Tibial nerve (tissue), 3 donors: ENCODE data around the gene SRPK3.

Experiments used
- POLR2A ChIP-seq, 2 donors: fragments of 450-650 bp; IDR thresholded peaks; one replicate each; pipeline ENCODE4 v1.6.1; 2017; ENCODE audit warnings: antibody characterized with exemption in 2 of 2, mild to moderate bottlenecking in 2 of 2, moderate library complexity in 2 of 2
- TF ChIP-seq, protein P1 (sequence below), 5 experiments: fragments of 200-600 bp in 3 of 5; fragments of 450-650 bp in 2 of 5; sonication (generic) in 3 of 5; IDR thresholded peaks; one replicate each; pipeline ENCODE4 v1.5.1; 2016 to 2019; ENCODE audit warnings: antibody characterized with exemption in 5 of 5, mild to moderate bottlenecking in 3 of 5, moderate library complexity in 2 of 5

DNA sequence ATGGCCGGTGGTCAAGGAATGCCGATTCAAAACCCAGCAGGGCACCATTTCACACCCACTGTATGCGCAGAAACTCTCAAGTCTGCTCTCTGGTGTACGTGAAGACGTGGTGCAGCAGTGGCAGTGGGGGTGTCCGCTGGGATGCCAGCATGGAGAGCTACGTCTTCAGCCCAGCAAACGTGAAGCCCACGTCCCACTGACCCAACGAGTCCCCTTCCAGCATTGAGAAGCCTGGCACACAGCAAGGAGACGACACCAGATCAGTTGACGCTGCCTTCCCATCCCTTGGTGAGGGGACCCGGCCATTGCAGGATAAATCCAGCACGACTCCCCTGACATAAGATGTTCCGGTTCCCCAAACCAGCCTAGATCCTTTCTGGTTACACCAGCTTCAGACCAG is 19.0 kb upstream of the SRPK3 start:
- TF ChIP-seq, protein P1, sequence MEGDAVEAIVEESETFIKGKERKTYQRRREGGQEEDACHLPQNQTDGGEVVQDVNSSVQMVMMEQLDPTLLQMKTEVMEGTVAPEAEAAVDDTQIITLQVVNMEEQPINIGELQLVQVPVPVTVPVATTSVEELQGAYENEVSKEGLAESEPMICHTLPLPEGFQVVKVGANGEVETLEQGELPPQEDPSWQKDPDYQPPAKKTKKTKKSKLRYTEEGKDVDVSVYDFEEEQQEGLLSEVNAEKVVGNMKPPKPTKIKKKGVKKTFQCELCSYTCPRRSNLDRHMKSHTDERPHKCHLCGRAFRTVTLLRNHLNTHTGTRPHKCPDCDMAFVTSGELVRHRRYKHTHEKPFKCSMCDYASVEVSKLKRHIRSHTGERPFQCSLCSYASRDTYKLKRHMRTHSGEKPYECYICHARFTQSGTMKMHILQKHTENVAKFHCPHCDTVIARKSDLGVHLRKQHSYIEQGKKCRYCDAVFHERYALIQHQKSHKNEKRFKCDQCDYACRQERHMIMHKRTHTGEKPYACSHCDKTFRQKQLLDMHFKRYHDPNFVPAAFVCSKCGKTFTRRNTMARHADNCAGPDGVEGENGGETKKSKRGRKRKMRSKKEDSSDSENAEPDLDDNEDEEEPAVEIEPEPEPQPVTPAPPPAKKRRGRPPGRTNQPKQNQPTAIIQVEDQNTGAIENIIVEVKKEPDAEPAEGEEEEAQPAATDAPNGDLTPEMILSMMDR (IDR thresholded peaks at IDR 0.05), result no peak
- TF ChIP-seq POLR2A (IDR thresholded peaks at IDR 0.05), result no peak
